Dendritic cell treated with granulocyte-macrophage colony-stimulating factor and Interleukin-4, amounts not matched to agents 40 ng/mL and 50 ng/mL, for 4 days (primary cell): ENCODE results near the gene RET.

ENCODE experiments used
- H3K27ac Mint-ChIP-seq: one replicate; pipeline ENCODE4 v1.8.0; 2022; ENCODE audit warnings: mild to moderate bottlenecking, mixed read lengths
- H3K27me3 Mint-ChIP-seq: one replicate; pipeline ENCODE4 v1.8.0; 2022; ENCODE audit warnings: mild to moderate bottlenecking, mixed read lengths
- H3K36me3 Mint-ChIP-seq: one replicate; pipeline ENCODE4 v1.8.0; 2022; ENCODE audit warnings: low read depth, mixed read lengths
- H3K4me1 Mint-ChIP-seq: one replicate; pipeline ENCODE4 v1.8.0; 2022; ENCODE audit warnings: low read depth, mixed read lengths
- H3K4me3 Mint-ChIP-seq: one replicate; pipeline ENCODE4 v1.8.0; 2022; ENCODE audit warnings: mild to moderate bottlenecking, moderate library complexity, mixed read lengths
- H3K9me3 Mint-ChIP-seq: one replicate; pipeline ENCODE4 v1.8.0; 2022; ENCODE audit warnings: mixed read lengths
- intact Hi-C: fragments of 100-400 bp; cut with micrococcal nuclease; formaldehyde crosslinking; loops from one replicate; pipeline ENCODE4 v1.15.0; 2022

RET gene

GRCh38 chr10:43158636-43159035, 81.8 kb downstream of the RET start:
- Mint-ChIP-seq H3K27ac (no peak overlapping the region), H3K36me3 (peaks cover 63% of the 10 kb centered on the region), H3K4me3 (no peak overlapping the region), H3K27me3 (no peaks in the 10 kb centered on the region), H3K4me1 (peaks cover 61% of the 10 kb centered on the region), H3K9me3 (no peaks in the 10 kb centered on the region)
- intact Hi-C loops = no loop called here

DNA sequence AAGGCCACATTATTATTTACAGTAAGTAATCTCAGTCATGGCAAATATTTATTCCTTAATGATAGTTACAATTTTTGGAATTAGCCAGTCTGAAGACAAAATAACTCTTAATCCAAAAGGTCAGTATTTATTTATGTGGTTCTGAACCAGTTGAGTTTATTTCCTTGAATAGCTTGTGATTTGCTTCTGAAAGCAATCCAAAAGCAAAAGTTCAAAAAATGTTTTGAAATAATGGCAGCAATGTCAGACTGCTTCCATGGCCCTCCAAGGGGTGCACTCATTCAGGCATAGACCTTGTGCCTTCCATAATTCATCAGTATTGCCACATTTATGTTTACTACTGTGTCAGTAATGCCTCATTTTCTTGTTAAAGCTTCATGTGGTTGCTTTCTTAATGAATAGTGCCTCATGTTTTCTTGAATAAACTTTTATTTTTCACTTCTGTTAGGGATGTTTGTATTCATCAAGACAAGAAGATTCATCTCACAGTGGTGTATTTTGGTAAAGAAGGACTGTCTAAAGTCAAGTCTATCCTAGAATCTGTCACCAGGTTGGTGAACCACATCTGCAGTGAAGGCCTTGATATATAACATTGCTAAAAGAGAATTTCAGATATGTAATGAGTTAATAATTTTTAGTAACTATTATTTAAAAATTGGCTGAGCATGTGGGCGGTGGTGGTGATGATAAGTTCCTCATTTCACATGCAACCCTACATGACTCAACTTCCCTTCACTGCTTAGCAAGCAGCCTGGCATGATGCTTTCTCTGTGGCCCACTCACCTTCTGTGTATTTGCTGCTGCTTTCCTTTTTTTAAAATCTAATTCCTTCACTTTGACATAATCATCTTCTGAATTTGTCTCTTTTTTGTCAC, 83.4 kb downstream of the RET start:
- Mint-ChIP-seq H3K36me3 (peaks cover 75% of the 10 kb centered on the region), H3K4me3 (peak overlapping the region; percentile 30), H3K4me1 (peaks cover 60% of the 10 kb centered on the region), H3K27me3 (no peaks in the 10 kb centered on the region), H3K9me3 (no peaks in the 10 kb centered on the region), H3K27ac (peak overlapping the region; percentile 80)
- intact Hi-C loops = loop anchor here (10.0 kb wide), 1 partner anchor 355 kb away; no protein-coding TSS in a partner anchor

- intact Hi-C loops = loop anchor here (10.0 kb wide), 1 partner anchor 356 kb away; no protein-coding TSS in a partner anchor
- Mint-ChIP-seq H3K27me3 (no peaks in the 10 kb centered on the region), H3K9me3 (no peaks in the 10 kb centered on the region), H3K27ac (peak overlapping the region; percentile 80), H3K4me3 (peak overlapping the region; percentile 30), H3K36me3 (peaks cover 73% of the 10 kb centered on the region), H3K4me1 (peaks cover 55% of the 10 kb centered on the region)
Observed at GRCh38 chr10:43160921-43161255, 84.0 kb downstream of the RET start.

DNA sequence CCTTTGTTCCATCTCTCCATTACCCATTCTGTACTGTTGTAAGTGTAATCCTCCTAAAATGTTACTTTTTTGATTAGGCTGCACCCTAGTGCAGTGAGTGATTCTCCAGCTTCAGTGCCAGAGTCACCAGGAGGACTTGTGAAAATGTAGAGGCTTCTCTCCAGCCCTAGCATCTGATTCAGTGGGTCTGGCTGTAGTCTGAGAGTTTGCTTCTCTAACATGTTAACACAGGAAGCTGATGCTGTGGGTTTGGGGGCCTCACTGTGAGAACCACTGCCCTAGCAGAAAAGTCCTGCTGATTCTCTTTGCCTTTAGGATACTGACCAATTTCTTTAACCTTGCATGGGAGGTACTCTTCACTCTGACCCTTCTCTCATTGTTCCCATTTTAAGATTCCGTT, 85.7 kb downstream of the RET start:
- H3K9me3 Mint-ChIP-seq = no peaks in the 10 kb centered on the region
- no peak overlapping the region for H3K4me3 Mint-ChIP-seq
- peaks cover 64% of the 10 kb centered on the region for H3K36me3 Mint-ChIP-seq
- intact Hi-C loops = loop anchor here (10.0 kb wide), 1 partner anchor 358 kb away; no protein-coding TSS in a partner anchor
- no peaks in the 10 kb centered on the region for H3K27me3 Mint-ChIP-seq
- H3K4me1 Mint-ChIP-seq = peaks cover 43% of the 10 kb centered on the region
- peak overlapping the region; percentile 80 for H3K27ac Mint-ChIP-seq

- Mint-ChIP-seq H3K4me1 (peaks cover 52% of the 10 kb centered on the region), H3K4me3 (no peak overlapping the region), H3K9me3 (no peaks in the 10 kb centered on the region), H3K36me3 (peaks cover 89% of the 10 kb centered on the region), H3K27ac (no peak overlapping the region), H3K27me3 (no peaks in the 10 kb centered on the region)
- intact Hi-C loops = loop anchor here (10.0 kb wide), 1 partner anchor 362 kb away; no protein-coding TSS in a partner anchor
Observed at GRCh38 chr10:43166207-43166879, 89.5 kb downstream of the RET start.

GRCh38 chr10:43166880-43167497, 90.1 kb downstream of the RET start:
- no peak overlapping the region for H3K4me3 Mint-ChIP-seq
- no peaks in the 10 kb centered on the region for H3K27me3 Mint-ChIP-seq
- intact Hi-C loops = loop anchor here (10.0 kb wide), 1 partner anchor 362 kb away; no protein-coding TSS in a partner anchor
- H3K36me3 Mint-ChIP-seq = peaks cover 89% of the 10 kb centered on the region
- H3K4me1 Mint-ChIP-seq = peaks cover 45% of the 10 kb centered on the region
- no peak overlapping the region for H3K27ac Mint-ChIP-seq
- H3K9me3 Mint-ChIP-seq = no peaks in the 10 kb centered on the region

- no peaks in the 10 kb centered on the region for H3K27me3 Mint-ChIP-seq
- no peak overlapping the region for H3K4me3 Mint-ChIP-seq
- H3K9me3 Mint-ChIP-seq = no peaks in the 10 kb centered on the region
- peaks cover 89% of the 10 kb centered on the region for H3K36me3 Mint-ChIP-seq
- H3K4me1 Mint-ChIP-seq = peaks cover 42% of the 10 kb centered on the region
- intact Hi-C loops = loop anchor here (10.0 kb wide), 1 partner anchor 363 kb away; no protein-coding TSS in a partner anchor
- no peak overlapping the region for H3K27ac Mint-ChIP-seq
Observed at GRCh38 chr10:43167498-43167889, 90.6 kb downstream of the RET start.

- intact Hi-C loops = no loop called here
- Mint-ChIP-seq H3K27ac (peak overlapping the region; percentile 59), H3K4me1 (peaks cover 36% of the 10 kb centered on the region), H3K27me3 (no peaks in the 10 kb centered on the region), H3K9me3 (no peaks in the 10 kb centered on the region), H3K36me3 (peaks cover 89% of the 10 kb centered on the region), H3K4me3 (no peak overlapping the region)
Observed at GRCh38 chr10:43170491-43170890, 93.6 kb downstream of the RET start.

- no peaks in the 10 kb centered on the region for H3K9me3 Mint-ChIP-seq
- H3K4me1 Mint-ChIP-seq = peaks cover 31% of the 10 kb centered on the region
- intact Hi-C loops = no loop called here
- no peak overlapping the region for H3K4me3 Mint-ChIP-seq
- no peaks in the 10 kb centered on the region for H3K27me3 Mint-ChIP-seq
- H3K27ac Mint-ChIP-seq = peak overlapping the region; percentile 7
- H3K36me3 Mint-ChIP-seq = peaks cover 100% of the 10 kb centered on the region
Observed at GRCh38 chr10:43172645-43173044, 95.8 kb downstream of the RET start.

- Mint-ChIP-seq H3K4me1 (peaks cover 31% of the 10 kb centered on the region), H3K36me3 (peaks cover 100% of the 10 kb centered on the region)
Observed at GRCh38 chr10:43173120-43173519, 96.3 kb downstream of the RET start.

GRCh38 chr10:43174969-43175368, 98.1 kb downstream of the RET start:
- Mint-ChIP-seq H3K36me3 (peaks cover 100% of the 10 kb centered on the region), H3K4me3 (no peak overlapping the region), H3K9me3 (no peaks in the 10 kb centered on the region), H3K27me3 (no peaks in the 10 kb centered on the region), H3K27ac (no peak overlapping the region), H3K4me1 (peaks cover 30% of the 10 kb centered on the region)
- intact Hi-C loops = no loop called here

More at GRCh38 chr10:43173120-43173519, 96.3 kb downstream of the RET start:
- Mint-ChIP-seq H3K27ac (peak overlapping the region; percentile 7), H3K4me3 (no peak overlapping the region), H3K9me3 (no peaks in the 10 kb centered on the region), H3K27me3 (no peaks in the 10 kb centered on the region)
- intact Hi-C loops = no loop called here

DNA sequence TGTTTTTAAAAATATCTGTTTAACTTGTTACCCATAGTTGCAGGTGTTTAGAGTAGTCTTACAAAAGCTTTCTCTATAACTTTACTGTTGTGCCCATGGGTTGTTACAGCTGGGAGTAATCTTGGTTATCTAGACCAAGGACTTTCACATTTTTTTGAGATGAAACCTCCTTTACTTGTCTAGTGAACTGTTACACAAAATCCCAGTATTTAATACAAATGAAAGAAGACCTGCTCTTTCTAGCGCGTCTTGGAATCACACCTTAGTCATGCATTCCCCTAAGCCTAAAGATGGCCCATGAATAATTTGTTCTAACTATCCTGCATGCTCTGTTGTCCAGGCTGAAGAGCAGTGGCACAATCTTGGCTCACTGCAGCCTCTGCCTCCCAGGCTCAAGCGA, 99.4 kb downstream of the RET start:
- Mint-ChIP-seq H3K27ac (no peak overlapping the region), H3K27me3 (no peaks in the 10 kb centered on the region), H3K4me1 (peaks cover 19% of the 10 kb centered on the region), H3K36me3 (peaks cover 100% of the 10 kb centered on the region), H3K9me3 (no peaks in the 10 kb centered on the region), H3K4me3 (no peak overlapping the region)
- intact Hi-C loops = no loop called here

DNA sequence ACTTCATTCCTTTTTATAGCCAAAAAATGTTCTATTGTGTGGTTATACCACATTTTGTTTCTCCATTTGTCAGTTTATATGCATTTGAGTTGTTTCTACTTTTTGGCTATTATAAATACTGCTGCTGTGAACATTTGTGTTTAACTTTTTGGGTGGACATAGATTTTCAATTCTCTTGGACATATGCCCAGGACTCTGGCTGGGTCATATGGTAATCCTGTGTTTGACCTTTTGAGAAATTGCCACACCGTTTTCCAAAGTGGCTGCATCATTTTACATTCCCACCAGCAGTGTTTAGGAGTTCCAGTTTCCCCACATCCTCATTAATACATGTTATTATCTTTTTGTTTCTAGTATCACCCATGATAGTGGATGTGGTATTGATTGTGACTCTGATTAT, 100.7 kb downstream of the RET start:
- peaks cover 19% of the 10 kb centered on the region for H3K4me1 Mint-ChIP-seq
- H3K27me3 Mint-ChIP-seq = no peaks in the 10 kb centered on the region
- H3K9me3 Mint-ChIP-seq = no peaks in the 10 kb centered on the region
- no peak overlapping the region for H3K27ac Mint-ChIP-seq
- intact Hi-C loops = no loop called here
- peaks cover 100% of the 10 kb centered on the region for H3K36me3 Mint-ChIP-seq
- no peak overlapping the region for H3K4me3 Mint-ChIP-seq
